MCF 10A (cell line): ENCODE data around the gene GRM3. TPM values are rescaled to one million over a fixed set of nuclear protein-coding genes. Genes with fewer than 3 reads are reported as not detected.

Experiments used
- BruUV-seq: library from RNA; stranded (reverse); fragments of 400-500 nt; replicated peaks from 2 replicates; lab custom pipeline; 2021; lab: Mats Ljungman, UMichigan
- CTCF ChIA-PET: fragments of 300-600 bp; sonication (Branson Sonifier 250); formaldehyde crosslinking; extraction: SDS; loops from one replicate; lab custom pipeline; 2021; ENCODE audit warnings: antibody characterized with exemption, inconsistent platforms; lab: Yijun Ruan, JAX
- POLR2A ChIA-PET: fragments of 300-600, 350-650 bp; sonication (Branson Sonifier 250); formaldehyde crosslinking; extraction: SDS; loops from one replicate; lab custom pipeline; 2020; ENCODE audit warnings: antibody characterized with exemption, inconsistent platforms; lab: Yijun Ruan, JAX
- DNase-seq: peaks from one replicate; pipeline ENCODE4 v3.0.0-alpha.2; 2018; ENCODE audit not compliant: unreplicated experiment
- H3K27ac Mint-ChIP-seq: one replicate; pipeline ENCODE4 v1.8.0; 2022; ENCODE audit warnings: mild to moderate bottlenecking, low read depth, mixed read lengths; ENCODE audit not compliant: unreplicated experiment
- H3K27me3 Mint-ChIP-seq: one replicate; pipeline ENCODE4 v1.8.0; 2022; ENCODE audit warnings: mixed read lengths; ENCODE audit not compliant: insufficient read depth, unreplicated experiment
- H3K36me3 Mint-ChIP-seq: one replicate; pipeline ENCODE4 v1.8.0; 2022; ENCODE audit warnings: mild to moderate bottlenecking, moderate library complexity, mixed read lengths; ENCODE audit not compliant: insufficient read depth, unreplicated experiment
- H3K4me1 Mint-ChIP-seq: one replicate; pipeline ENCODE4 v1.8.0; 2022; ENCODE audit warnings: mixed read lengths; ENCODE audit not compliant: insufficient read depth, unreplicated experiment
- H3K4me3 Mint-ChIP-seq: one replicate; pipeline ENCODE4 v1.8.0; 2022; ENCODE audit warnings: mild to moderate bottlenecking, moderate library complexity, mixed read lengths; ENCODE audit not compliant: unreplicated experiment
- H3K9me3 Mint-ChIP-seq: one replicate; pipeline ENCODE4 v1.8.0; 2022; ENCODE audit warnings: mixed read lengths; ENCODE audit not compliant: unreplicated experiment
- intact Hi-C: fragments of 100-400 bp; cut with micrococcal nuclease; formaldehyde crosslinking; loops from 2 replicates; pipeline ENCODE4 v1.14.1; 2022
- total RNA-seq: library from RNA; stranded (reverse); gene quantifications from 2 replicates; pipeline ENCODE4 v1.2.3, GENCODE V29; 2022
- TF ChIP-seq, protein P1 (sequence below): fragments of 200-600 bp; IDR thresholded peaks from one replicate; pipeline ENCODE4 v1.8.0; 2022; ENCODE audit warnings: antibody characterized with exemption, mild to moderate bottlenecking; ENCODE audit not compliant: unreplicated experiment

The GRM3 gene
- total RNA-seq, 1 experiment from 2014 or later: not detected

DNA sequence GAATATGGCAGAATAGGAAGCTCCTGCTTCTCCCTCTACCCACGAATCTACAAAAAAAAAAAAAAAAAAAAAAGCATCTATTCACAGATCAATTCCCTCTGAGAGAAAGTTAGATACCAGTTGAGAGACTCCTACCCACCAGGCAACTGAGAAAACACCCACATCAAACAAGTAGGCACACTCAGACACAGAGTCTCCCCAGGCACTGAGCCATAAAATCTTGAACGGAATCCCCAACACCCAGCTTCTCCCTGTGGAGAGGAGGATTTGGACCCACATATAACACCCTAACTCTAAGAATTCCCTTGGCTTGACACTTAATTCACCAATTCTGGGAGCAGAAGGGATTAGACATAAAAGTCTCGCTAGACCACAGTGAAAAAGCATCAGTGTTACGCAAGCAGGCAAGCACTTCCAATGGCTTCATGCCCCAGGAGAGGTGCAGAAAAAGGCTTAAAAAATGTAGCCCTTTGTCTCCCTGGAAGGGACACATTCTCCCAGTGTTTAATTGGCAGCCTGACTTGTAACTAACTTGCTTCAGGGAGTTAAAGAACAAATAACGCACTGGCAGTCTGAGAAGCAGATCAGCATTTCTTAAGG lies 223.6 kb downstream of the GRM3 start:
- TF ChIP-seq, protein P1, sequence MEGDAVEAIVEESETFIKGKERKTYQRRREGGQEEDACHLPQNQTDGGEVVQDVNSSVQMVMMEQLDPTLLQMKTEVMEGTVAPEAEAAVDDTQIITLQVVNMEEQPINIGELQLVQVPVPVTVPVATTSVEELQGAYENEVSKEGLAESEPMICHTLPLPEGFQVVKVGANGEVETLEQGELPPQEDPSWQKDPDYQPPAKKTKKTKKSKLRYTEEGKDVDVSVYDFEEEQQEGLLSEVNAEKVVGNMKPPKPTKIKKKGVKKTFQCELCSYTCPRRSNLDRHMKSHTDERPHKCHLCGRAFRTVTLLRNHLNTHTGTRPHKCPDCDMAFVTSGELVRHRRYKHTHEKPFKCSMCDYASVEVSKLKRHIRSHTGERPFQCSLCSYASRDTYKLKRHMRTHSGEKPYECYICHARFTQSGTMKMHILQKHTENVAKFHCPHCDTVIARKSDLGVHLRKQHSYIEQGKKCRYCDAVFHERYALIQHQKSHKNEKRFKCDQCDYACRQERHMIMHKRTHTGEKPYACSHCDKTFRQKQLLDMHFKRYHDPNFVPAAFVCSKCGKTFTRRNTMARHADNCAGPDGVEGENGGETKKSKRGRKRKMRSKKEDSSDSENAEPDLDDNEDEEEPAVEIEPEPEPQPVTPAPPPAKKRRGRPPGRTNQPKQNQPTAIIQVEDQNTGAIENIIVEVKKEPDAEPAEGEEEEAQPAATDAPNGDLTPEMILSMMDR: no peak
- intact Hi-C loops: no loop called here
- H3K4me1 Mint-ChIP-seq: no peaks in the 10 kb centered on the region
- no peak overlapping the region for H3K27ac Mint-ChIP-seq
- no peaks in the 10 kb centered on the region for H3K27me3 Mint-ChIP-seq
- no peak overlapping the region for H3K4me3 Mint-ChIP-seq
- CTCF ChIA-PET: interaction anchor here (1.2 kb wide), 1 partner anchor 39 kb away, joined by 8 read pairs; no protein-coding TSS in a partner anchor
- H3K36me3 Mint-ChIP-seq: peaks cover 6% of the 10 kb centered on the region
- no TSS peak for BruUV-seq
- POLR2A ChIA-PET: no interaction called here
- DNase-seq: no peak
- peaks cover 4% of the 10 kb centered on the region for H3K9me3 Mint-ChIP-seq

DNA sequence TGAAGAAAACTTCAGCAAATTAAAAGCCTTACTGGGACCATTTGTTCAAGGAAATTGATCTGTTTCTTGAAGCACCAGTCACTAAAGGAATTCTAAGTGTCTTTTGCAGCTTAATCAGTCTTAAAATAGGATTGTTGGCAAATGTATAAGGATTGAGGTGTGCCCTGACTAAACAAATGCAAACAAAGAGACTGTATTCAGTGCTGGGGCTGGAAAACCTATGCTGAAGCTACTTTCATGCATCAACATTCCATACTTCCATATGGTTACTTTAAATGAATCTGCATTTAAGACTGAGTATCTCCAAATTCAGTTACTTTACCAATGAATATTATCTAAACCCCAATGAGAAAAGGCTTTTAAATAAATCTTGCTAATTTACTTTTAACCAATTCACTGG lies 232.4 kb downstream of the GRM3 start:
- no TSS peak for BruUV-seq
- CTCF ChIA-PET: interaction anchor here (1.1 kb wide), 1 partner anchor 29 kb away, joined by 7 read pairs; no protein-coding TSS in a partner anchor
- intact Hi-C loops: no loop called here
- no peaks in the 10 kb centered on the region for H3K27me3 Mint-ChIP-seq
- H3K36me3 Mint-ChIP-seq: peaks cover 7% of the 10 kb centered on the region
- peaks cover 8% of the 10 kb centered on the region for H3K9me3 Mint-ChIP-seq
- POLR2A ChIA-PET: no interaction called here
- TF ChIP-seq, protein P1: no peak
- no peaks in the 10 kb centered on the region for H3K4me1 Mint-ChIP-seq
- H3K27ac Mint-ChIP-seq: no peak overlapping the region
- DNase-seq: no peak
- H3K4me3 Mint-ChIP-seq: no peak overlapping the region

DNA sequence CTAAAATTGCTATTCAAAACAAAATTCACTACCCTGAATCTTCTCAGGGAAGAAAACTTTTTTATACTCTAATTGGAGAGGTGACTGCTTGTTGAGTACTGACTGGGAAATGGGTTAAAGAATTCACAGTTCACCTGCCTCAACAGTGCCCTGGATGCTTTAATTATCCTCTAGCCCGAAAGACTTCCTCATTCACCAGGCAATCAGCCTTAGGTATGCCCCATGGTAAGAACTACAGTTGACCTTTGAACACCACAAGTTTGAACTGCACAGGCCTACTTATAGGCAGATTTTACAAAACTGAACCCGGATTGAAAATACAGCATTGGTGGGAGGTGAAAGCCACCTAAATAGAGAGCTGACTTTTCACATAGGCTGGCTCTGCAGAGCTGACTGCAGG lies 240.4 kb downstream of the GRM3 start:
- ChIA-PET CTCF (no interaction called here), POLR2A (no interaction called here)
- DNase-seq: no peak
- Mint-ChIP-seq H3K36me3 (peaks cover 7% of the 10 kb centered on the region), H3K9me3 (no peaks in the 10 kb centered on the region), H3K4me1 (no peaks in the 10 kb centered on the region), H3K4me3 (no peak overlapping the region), H3K27ac (no peak overlapping the region), H3K27me3 (no peaks in the 10 kb centered on the region)
- intact Hi-C loops: no loop called here
- BruUV-seq: no TSS peak
- TF ChIP-seq, protein P1: no peak

DNA sequence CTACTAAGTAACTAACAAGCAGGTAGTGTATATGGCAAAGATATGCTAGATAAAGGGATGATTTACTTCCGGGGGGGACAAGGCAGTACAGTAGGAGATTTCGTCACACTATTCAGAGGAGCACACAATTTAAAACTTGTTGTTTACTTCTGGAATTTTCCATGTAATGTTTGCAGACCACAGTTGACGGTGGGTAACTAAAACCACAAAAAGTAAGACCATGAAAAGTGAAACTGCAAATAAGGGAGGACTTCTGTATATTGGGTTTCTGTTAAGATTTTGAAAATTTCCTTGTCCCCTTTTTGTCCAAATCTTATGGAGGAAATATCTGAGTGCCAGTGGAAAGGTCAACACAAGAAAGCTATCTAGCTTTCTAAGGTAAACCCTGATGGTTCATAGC lies 245.8 kb downstream of the GRM3 start:
- H3K27me3 Mint-ChIP-seq: no peaks in the 10 kb centered on the region
- no peak for DNase-seq
- H3K9me3 Mint-ChIP-seq: no peaks in the 10 kb centered on the region
- no peak overlapping the region for H3K27ac Mint-ChIP-seq
- TF ChIP-seq, protein P1: no peak
- no peaks in the 10 kb centered on the region for H3K4me1 Mint-ChIP-seq
- ChIA-PET CTCF (no interaction called here), POLR2A (no interaction called here)
- no TSS peak for BruUV-seq
- intact Hi-C loops: no loop called here
- H3K4me3 Mint-ChIP-seq: no peak overlapping the region
- H3K36me3 Mint-ChIP-seq: peaks cover 9% of the 10 kb centered on the region
